Hypothalamus (tissue), 51 donors: ENCODE data around the gene ZNF557.

Experiments
- DNase-seq, 51 donors: peaks; one replicate each; lab custom pipeline; 2025; lab: John Stamatoyannopoulos, UW

The ZNF557 gene

GRCh38 chr19:7122701-7123100, 53.2 kb downstream of the ZNF557 start:
- no peak for DNase-seq

- DNase-seq, result no peak
Measured at GRCh38 chr19:7124782-7125181, 55.3 kb downstream of the ZNF557 start.

GRCh38 chr19:7125221-7125620, 55.7 kb downstream of the ZNF557 start:
- DNase-seq, result no peak

GRCh38 chr19:7126132-7126531, 56.6 kb downstream of the ZNF557 start:
- DNase-seq, result no peak

GRCh38 chr19:7130043-7130442, 60.5 kb downstream of the ZNF557 start:
- no peak for DNase-seq

- DNase-seq, result no peak
Measured at GRCh38 chr19:7132054-7132453, 62.6 kb downstream of the ZNF557 start.

GRCh38 chr19:7137120-7137519, 67.6 kb downstream of the ZNF557 start:
- DNase-seq, result no peak
